ENCODE measurements around the gene TNFRSF21.

TNFRSF21 gene

DNA sequence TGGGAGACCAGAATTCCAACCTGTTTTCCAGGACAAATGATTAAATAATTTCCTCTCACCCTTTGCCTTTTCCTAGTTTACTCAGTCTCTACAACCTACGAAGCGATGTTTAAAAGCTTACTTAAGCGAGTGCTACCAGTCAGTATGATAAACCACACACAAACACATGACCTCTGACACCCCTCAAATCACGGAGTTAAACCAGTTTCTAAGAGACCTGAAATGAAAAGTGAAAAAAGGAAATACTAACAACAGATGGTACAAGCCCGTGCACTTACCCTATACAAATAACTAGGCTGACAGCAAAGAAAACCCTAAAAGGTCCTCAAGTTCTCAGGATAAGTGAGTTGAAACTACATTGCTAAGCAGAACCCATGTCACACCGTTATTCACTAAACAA is 7.7 kb downstream of the TNFRSF21 start:
- H3K36me3 ChIP-seq: no peaks in the 10 kb centered on the region
- no peaks in the 10 kb centered on the region for H3K9me3 ChIP-seq
- TF ChIP-seq, protein P1, sequence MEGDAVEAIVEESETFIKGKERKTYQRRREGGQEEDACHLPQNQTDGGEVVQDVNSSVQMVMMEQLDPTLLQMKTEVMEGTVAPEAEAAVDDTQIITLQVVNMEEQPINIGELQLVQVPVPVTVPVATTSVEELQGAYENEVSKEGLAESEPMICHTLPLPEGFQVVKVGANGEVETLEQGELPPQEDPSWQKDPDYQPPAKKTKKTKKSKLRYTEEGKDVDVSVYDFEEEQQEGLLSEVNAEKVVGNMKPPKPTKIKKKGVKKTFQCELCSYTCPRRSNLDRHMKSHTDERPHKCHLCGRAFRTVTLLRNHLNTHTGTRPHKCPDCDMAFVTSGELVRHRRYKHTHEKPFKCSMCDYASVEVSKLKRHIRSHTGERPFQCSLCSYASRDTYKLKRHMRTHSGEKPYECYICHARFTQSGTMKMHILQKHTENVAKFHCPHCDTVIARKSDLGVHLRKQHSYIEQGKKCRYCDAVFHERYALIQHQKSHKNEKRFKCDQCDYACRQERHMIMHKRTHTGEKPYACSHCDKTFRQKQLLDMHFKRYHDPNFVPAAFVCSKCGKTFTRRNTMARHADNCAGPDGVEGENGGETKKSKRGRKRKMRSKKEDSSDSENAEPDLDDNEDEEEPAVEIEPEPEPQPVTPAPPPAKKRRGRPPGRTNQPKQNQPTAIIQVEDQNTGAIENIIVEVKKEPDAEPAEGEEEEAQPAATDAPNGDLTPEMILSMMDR (IDR thresholded peaks at IDR 0.05): no peak
- H3K27ac ChIP-seq: no peak overlapping the region
- peaks cover 24% of the 10 kb centered on the region for H3K27me3 ChIP-seq
- no peaks in the 10 kb centered on the region for H3K4me1 ChIP-seq (ENCODE audit: control insufficient read depth in 1 of 2, insufficient read depth in 1 of 2, low read depth in 1 of 2, low read length in 1 of 2)
- H3K4me3 ChIP-seq (ENCODE audit: low read depth in 1 of 2, low read length in 1 of 2): no peak overlapping the region

DNA sequence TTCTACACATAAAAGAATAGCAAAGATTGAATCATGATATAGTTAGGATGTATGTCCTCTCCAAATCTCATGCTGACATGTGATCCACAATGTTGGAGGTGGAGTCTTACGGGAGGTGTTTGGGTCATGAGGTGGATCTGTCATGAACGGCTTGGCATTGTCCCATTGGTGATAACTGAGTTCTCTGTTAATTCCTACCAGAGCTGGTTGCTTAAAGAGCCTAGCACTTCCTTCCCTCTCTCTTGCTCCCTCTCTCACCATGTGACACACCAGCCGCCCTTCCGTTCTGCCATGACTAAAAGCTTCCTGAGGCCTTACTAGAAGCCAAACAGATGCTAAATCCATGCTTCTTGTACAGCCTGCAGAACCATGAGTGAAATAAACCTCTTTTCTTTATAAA is 8.3 kb downstream of the TNFRSF21 start:
- Histone ChIP-seq H3K4me1 (ENCODE audit: control insufficient read depth in 1 of 2, insufficient read depth in 1 of 2, low read depth in 1 of 2, low read length in 1 of 2) (no peaks in the 10 kb centered on the region), H3K4me3 (ENCODE audit: low read depth in 1 of 2, low read length in 1 of 2) (no peak overlapping the region), H3K27me3 (peaks cover 18% of the 10 kb centered on the region), H3K36me3 (no peaks in the 10 kb centered on the region), H3K9me3 (no peaks in the 10 kb centered on the region), H3K27ac (no peak overlapping the region)
- TF ChIP-seq, protein P1 (IDR thresholded peaks at IDR 0.05): no peak

DNA sequence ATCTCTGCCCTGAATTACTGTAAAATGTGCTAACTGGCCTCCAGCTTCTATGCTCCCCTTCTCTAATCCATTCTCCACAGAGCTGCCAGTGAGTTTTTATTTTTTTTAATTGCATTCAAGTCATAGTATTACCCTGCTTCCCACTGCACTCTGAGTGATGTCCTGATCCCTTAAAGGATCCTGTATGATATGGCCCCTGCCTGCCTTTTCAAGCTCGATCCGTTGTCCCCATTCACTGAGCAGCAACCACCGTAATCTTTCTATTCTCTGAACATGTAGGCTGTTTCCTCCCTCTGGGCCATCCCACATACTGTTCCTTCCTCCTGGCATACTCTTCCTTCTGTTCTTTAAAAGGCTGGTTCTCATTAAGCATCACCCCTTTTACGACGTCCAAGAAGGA is 9.3 kb downstream of the TNFRSF21 start:
- Histone ChIP-seq H3K27ac (no peak overlapping the region), H3K36me3 (no peaks in the 10 kb centered on the region), H3K4me1 (ENCODE audit: control insufficient read depth in 1 of 2, insufficient read depth in 1 of 2, low read depth in 1 of 2, low read length in 1 of 2) (no peaks in the 10 kb centered on the region), H3K9me3 (no peaks in the 10 kb centered on the region), H3K4me3 (ENCODE audit: low read depth in 1 of 2, low read length in 1 of 2) (no peak overlapping the region), H3K27me3 (peaks cover 7% of the 10 kb centered on the region)
- TF ChIP-seq, protein P1 (IDR thresholded peaks at IDR 0.05): no peak

DNA sequence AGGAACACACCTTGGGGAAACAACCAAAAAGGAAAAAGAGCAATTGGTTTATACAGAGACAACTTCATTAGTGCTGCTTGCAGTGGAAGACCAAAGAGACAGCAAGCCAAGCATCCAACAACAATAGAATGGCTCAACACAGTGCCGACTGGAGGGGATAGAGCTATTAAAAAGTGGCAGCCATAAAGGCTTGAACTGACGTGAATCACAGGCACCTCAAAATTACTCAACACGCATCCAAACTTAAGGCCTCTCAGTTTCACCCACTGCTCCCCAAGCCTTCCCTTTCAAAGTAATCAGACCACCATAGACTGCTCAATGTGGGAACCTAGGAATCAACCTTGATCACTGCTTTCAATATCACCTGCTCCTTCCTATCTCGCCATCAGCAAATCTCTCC is 9.7 kb downstream of the TNFRSF21 start:
- Histone ChIP-seq H3K4me3 (ENCODE audit: low read depth in 1 of 2, low read length in 1 of 2) (no peak overlapping the region), H3K4me1 (ENCODE audit: control insufficient read depth in 1 of 2, insufficient read depth in 1 of 2, low read depth in 1 of 2, low read length in 1 of 2) (no peaks in the 10 kb centered on the region), H3K27ac (no peak overlapping the region), H3K27me3 (peaks cover 4% of the 10 kb centered on the region), H3K9me3 (no peaks in the 10 kb centered on the region), H3K36me3 (no peaks in the 10 kb centered on the region)
- TF ChIP-seq, protein P1 (IDR thresholded peaks at IDR 0.05): no peak

DNA sequence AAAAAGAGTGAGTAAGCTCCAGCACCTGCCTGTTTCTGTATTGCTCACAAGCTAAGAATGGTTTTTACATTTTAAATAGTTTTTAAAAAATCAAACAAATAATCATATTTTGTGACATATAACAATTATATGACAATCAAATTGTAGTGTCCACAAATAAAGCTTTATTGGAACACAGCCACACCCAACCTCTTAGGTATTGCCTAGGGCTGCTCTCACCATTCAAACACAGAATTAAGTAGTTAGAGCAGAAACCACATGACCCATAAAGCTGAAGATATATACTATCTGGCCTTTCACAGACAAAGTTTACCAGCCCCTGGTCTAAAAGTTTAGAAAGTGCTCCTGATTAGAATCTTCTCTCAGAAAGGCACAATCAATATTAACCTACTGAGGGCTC is 11.2 kb downstream of the TNFRSF21 start:
- no peak overlapping the region for H3K4me3 ChIP-seq (ENCODE audit: low read depth in 1 of 2, low read length in 1 of 2)
- H3K9me3 ChIP-seq: no peaks in the 10 kb centered on the region
- TF ChIP-seq, protein P1 (IDR thresholded peaks at IDR 0.05): no peak
- H3K27me3 ChIP-seq: peaks cover 4% of the 10 kb centered on the region
- no peaks in the 10 kb centered on the region for H3K4me1 ChIP-seq (ENCODE audit: control insufficient read depth in 1 of 2, insufficient read depth in 1 of 2, low read depth in 1 of 2, low read length in 1 of 2)
- H3K27ac ChIP-seq: no peak overlapping the region
- no peaks in the 10 kb centered on the region for H3K36me3 ChIP-seq

DNA sequence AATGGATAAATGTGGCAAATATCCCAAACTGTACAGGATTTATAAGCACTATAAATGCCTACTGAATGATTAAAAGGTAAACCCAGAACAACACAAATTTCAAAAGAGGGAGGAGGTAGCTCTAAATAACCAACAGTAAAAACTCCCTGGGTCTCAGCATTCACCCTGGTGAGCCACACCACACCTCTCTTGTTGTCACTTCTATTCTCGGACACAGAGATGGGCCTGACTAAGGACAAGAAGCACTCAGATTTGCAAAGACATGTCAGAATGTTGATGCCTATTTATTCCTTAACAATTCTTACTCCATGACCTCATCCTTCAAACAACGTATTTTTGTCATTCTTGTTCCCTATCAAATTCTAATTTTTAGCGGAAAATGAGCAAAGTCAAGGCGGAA is 14.7 kb downstream of the TNFRSF21 start:
- no peaks in the 10 kb centered on the region for H3K4me1 ChIP-seq (ENCODE audit: control insufficient read depth in 1 of 2, insufficient read depth in 1 of 2, low read depth in 1 of 2, low read length in 1 of 2)
- no peak overlapping the region for H3K27ac ChIP-seq
- H3K9me3 ChIP-seq: peaks cover 13% of the 10 kb centered on the region
- TF ChIP-seq, protein P1 (IDR thresholded peaks at IDR 0.05): no peak
- H3K36me3 ChIP-seq: no peaks in the 10 kb centered on the region
- no peak overlapping the region for H3K4me3 ChIP-seq (ENCODE audit: low read depth in 1 of 2, low read length in 1 of 2)
- no peaks in the 10 kb centered on the region for H3K27me3 ChIP-seq

Data from neutrophil (primary cell).